GM06990 (cell line): ENCODE data around the gene DPP7.

Experiments used
- DNase-seq: peaks from one replicate; pipeline ENCODE4 v3.0.0-alpha.2; 2011; ENCODE audit not compliant: insufficient read length; ENCODE audit errors: extremely low read depth
- H3K27me3 ChIP-seq: replicated peaks from 2 replicates; pipeline ENCODE4 v1.6.0; 2011; ENCODE audit warnings: low read length; ENCODE audit not compliant: control insufficient read depth, insufficient read depth
- H3K36me3 ChIP-seq: 2 replicates; pipeline ENCODE4 v1.5.1; 2011; ENCODE audit warnings: low read length; ENCODE audit not compliant: control insufficient read depth, insufficient read depth
- H3K4me3 ChIP-seq: replicated peaks from 2 replicates; pipeline ENCODE4 v1.5.1; 2011; ENCODE audit warnings: low read depth, mild to moderate bottlenecking, control low read depth, low read length
- TF ChIP-seq, protein P1 (sequence below): IDR thresholded peaks from 2 replicates; pipeline ENCODE4 v1.5.1; 2011; ENCODE audit warnings: low read length, control low read depth, mild to moderate bottlenecking, inconsistent platforms; ENCODE audit not compliant: insufficient read depth, poor library complexity, severe bottlenecking

Gene DPP7

GRCh38 chr9:137134191-137134590, 19.7 kb upstream of the DPP7 start:
- TF ChIP-seq, protein P1, sequence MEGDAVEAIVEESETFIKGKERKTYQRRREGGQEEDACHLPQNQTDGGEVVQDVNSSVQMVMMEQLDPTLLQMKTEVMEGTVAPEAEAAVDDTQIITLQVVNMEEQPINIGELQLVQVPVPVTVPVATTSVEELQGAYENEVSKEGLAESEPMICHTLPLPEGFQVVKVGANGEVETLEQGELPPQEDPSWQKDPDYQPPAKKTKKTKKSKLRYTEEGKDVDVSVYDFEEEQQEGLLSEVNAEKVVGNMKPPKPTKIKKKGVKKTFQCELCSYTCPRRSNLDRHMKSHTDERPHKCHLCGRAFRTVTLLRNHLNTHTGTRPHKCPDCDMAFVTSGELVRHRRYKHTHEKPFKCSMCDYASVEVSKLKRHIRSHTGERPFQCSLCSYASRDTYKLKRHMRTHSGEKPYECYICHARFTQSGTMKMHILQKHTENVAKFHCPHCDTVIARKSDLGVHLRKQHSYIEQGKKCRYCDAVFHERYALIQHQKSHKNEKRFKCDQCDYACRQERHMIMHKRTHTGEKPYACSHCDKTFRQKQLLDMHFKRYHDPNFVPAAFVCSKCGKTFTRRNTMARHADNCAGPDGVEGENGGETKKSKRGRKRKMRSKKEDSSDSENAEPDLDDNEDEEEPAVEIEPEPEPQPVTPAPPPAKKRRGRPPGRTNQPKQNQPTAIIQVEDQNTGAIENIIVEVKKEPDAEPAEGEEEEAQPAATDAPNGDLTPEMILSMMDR: no peak
- DNase-seq: no peak
- H3K4me3 ChIP-seq: no peak overlapping the region
- no peaks in the 10 kb centered on the region; the same call in 1 of the 2 replicates for H3K27me3 ChIP-seq
- H3K36me3 ChIP-seq: no peaks in the 10 kb centered on the region

DNA sequence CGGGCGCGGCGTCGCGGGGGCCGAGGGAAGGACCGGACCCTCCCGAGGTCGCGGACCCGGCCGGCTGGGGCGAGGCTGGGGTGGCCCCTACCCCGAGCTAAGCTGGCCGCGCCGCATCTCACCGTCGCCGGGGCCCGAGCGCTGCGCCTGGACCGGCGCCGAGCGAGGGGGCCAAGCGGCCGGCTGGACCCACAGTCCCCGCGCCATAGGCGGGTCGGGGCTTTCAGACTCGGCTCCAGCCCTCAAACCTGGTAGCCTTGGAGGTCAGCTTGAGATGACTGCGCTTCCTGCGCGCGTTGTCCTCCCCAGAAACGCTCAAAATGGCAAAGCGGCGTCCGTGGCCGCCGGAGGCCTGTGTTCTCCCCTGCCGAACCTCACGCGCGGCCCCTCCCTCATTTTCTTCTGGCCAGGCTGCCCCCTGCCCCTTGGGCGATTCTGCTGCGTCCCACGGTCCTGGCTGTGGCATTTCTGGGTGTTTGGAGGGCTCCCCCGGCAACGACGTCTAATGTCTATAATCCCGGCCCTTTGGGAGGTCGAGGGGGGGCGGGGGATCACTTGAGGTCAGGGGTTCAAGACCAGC, 15.7 kb upstream of the DPP7 start:
- peak overlapping the region; percentile 82 for H3K4me3 ChIP-seq
- TF ChIP-seq, protein P1: no peak
- DNase-seq: no peak
- no peaks in the 10 kb centered on the region for H3K36me3 ChIP-seq
- H3K27me3 ChIP-seq: no peaks in the 10 kb centered on the region

DNA sequence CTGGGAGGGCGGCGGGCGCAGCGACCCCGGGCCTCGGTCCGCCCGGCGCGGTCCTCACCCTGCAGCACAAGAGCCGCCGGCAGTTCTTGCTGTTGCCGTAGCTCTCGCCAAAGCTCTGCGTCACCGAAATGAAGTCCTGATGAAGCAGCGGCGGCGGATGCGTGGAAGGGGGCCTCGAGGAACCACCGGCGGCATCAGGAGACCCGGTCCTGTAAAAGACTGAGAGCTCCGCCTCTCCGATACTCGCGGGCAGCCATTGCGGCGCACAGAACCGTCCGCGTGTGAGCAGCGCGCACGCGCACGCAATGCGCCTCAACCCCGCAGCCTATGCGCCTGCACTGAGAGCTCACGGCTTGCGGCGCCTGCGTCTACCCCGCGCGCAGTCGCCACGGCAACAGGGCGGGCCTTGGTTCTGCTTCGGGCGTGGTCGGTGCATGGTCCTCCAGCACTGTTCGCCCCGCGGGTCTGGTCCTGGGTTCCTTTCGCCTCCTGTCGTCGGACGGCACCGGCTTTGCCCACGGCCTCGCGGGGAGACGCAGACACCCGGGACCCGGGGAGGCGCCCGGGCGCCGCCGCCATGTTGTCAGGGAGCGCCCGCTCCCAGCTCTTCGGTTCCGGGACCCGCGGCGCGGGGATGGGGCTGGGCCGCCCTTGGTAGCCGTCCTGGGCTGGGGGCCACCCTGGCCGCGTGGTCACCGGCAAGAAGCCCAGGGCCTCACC, 15.1 kb upstream of the DPP7 start:
- TF ChIP-seq, protein P1: no peak
- peak overlapping the region; percentile 82 for H3K4me3 ChIP-seq
- H3K36me3 ChIP-seq: no peaks in the 10 kb centered on the region
- peak; percentile 96 for DNase-seq
- no peaks in the 10 kb centered on the region for H3K27me3 ChIP-seq

GRCh38 chr9:137128862-137129455, 14.4 kb upstream of the DPP7 start:
- TF ChIP-seq, protein P1: no peak
- H3K27me3 ChIP-seq: no peaks in the 10 kb centered on the region
- H3K36me3 ChIP-seq: no peaks in the 10 kb centered on the region
- DNase-seq: peak; percentile 48
- peak overlapping the region; percentile 82 for H3K4me3 ChIP-seq

- TF ChIP-seq, protein P1: no peak
- Histone ChIP-seq H3K27me3 (no peaks in the 10 kb centered on the region), H3K36me3 (no peaks in the 10 kb centered on the region), H3K4me3 (peak overlapping the region; percentile 82)
- peak; percentile 28 for DNase-seq
These were observed 13.8 kb upstream of the DPP7 start for GRCh38 chr9:137128158-137128861.
